Gastroesophageal sphincter (tissue), 4 donors: ENCODE data around the gene FOXS1. TPM values are rescaled to one million over a fixed set of nuclear protein-coding genes. Genes with fewer than 3 reads are reported as not detected.

Experiments
- ATAC-seq: fragments of 150-250 bp; one replicate; pipeline ENCODE4 v1.9.1; 2016; ENCODE audit warnings: mild to moderate bottlenecking, moderate library complexity
- H3K27ac ChIP-seq, 4 donors: fragments of 200-600 bp; sonication (generic) in 3 of 4; 1 replicate in 3 of 4; 2 replicates in 1 of 4; pipeline ENCODE4 v1.5.1; 2016 to 2019
- H3K27me3 ChIP-seq: fragments of 200-600 bp; sonication (generic); one replicate; pipeline ENCODE4 v1.5.1; 2019
- H3K36me3 ChIP-seq, 2 donors: fragments of 200-600 bp; sonication (generic); one replicate each; pipeline ENCODE4 v1.5.1; 2019; ENCODE audit warnings: control low read depth in 1 of 2
- H3K4me1 ChIP-seq, 3 donors: fragments of 200-600 bp; sonication (generic); 1 replicate in 2 of 3; 2 replicates in 1 of 3; pipeline ENCODE4 v1.5.1; 2016 to 2019; ENCODE audit warnings: control low read depth in 2 of 3
- H3K4me3 ChIP-seq, 2 donors: fragments of 200-600 bp; sonication (generic); one replicate each; pipeline ENCODE4 v1.5.1; 2019; ENCODE audit warnings: mild to moderate bottlenecking in 1 of 2, moderate library complexity in 1 of 2
- H3K9me3 ChIP-seq, 3 donors: fragments of 200-600 bp; sonication (generic); one replicate each; pipeline ENCODE4 v1.5.1; 2017 to 2019; ENCODE audit warnings: control low read depth in 2 of 3
- EP300 ChIP-seq: sonication (generic); formaldehyde crosslinking; IDR thresholded peaks from one replicate; pipeline ENCODE4 v1.6.1; 2017; ENCODE audit warnings: antibody characterized with exemption, mild to moderate bottlenecking
- POLR2A ChIP-seq, 2 donors: fragments of 450-650 bp; IDR thresholded peaks; one replicate each; pipeline ENCODE4 v1.6.1; 2017; ENCODE audit warnings: antibody characterized with exemption in 2 of 2, mild to moderate bottlenecking in 2 of 2, moderate library complexity in 1 of 2
- POLR2AphosphoS5 ChIP-seq: sonication (generic); formaldehyde crosslinking; IDR thresholded peaks from one replicate; pipeline ENCODE4 v1.6.1; 2017; ENCODE audit warnings: antibody characterized with exemption
- WGBS, 2 donors: methylation state at CpG; one replicate each; pipeline ENCODE4 v1.1.5; 2018; ENCODE audit warnings: low coverage in 1 of 2; 5-methylcytosine and 5-hydroxymethylcytosine counted together
- total RNA-seq, 4 donors: library from RNA; depleted of rRNA; stranded (reverse); fragments of >200 nt; gene quantifications; one replicate each; pipeline ENCODE4 v1.1.0, GENCODE V29; 2016
- TF ChIP-seq, protein P1 (sequence below), 4 experiments: fragments of 200-600 bp in 2 of 4; fragments of 450-650 bp in 2 of 4; sonication (generic) in 1 of 4; IDR thresholded peaks; one replicate each; pipeline ENCODE4 v1.5.1; 2017 to 2019; ENCODE audit warnings: antibody characterized with exemption in 4 of 4, mild to moderate bottlenecking in 2 of 4, moderate library complexity in 2 of 4

FOXS1 gene
- total RNA-seq, 4 donors from 2014 or later: 0.62 to 3.9 (median 2.3) TPM; not detected in 1

- peak; percentile 2 for ATAC-seq
- Histone ChIP-seq H3K9me3 (no peaks in the 10 kb centered on the region), H3K27me3 (no peaks in the 10 kb centered on the region), H3K4me1 (peaks cover 0 to 46% (median 8%) of the 10 kb centered on the region in 3 donors), H3K4me3 (no peak overlapping the region), H3K36me3 (no peaks in the 10 kb centered on the region), H3K27ac (peak overlapping the region in 2 of 4 donors; percentile 22 to 48)
- TF ChIP-seq, protein P1, sequence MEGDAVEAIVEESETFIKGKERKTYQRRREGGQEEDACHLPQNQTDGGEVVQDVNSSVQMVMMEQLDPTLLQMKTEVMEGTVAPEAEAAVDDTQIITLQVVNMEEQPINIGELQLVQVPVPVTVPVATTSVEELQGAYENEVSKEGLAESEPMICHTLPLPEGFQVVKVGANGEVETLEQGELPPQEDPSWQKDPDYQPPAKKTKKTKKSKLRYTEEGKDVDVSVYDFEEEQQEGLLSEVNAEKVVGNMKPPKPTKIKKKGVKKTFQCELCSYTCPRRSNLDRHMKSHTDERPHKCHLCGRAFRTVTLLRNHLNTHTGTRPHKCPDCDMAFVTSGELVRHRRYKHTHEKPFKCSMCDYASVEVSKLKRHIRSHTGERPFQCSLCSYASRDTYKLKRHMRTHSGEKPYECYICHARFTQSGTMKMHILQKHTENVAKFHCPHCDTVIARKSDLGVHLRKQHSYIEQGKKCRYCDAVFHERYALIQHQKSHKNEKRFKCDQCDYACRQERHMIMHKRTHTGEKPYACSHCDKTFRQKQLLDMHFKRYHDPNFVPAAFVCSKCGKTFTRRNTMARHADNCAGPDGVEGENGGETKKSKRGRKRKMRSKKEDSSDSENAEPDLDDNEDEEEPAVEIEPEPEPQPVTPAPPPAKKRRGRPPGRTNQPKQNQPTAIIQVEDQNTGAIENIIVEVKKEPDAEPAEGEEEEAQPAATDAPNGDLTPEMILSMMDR (IDR thresholded peaks at IDR 0.05): no peak
- TF ChIP-seq POLR2A (IDR thresholded peaks at IDR 0.05): no peak
- no peak for TF ChIP-seq POLR2AphosphoS5
- TF ChIP-seq EP300: no peak
- no CpG with 5 or more reads among the region's 9 CpGs for WGBS, 2 donors
Measured at GRCh38 chr20:31835554-31835953, 9.8 kb downstream of the FOXS1 start.

GRCh38 chr20:31833931-31834521, 11.4 kb downstream of the FOXS1 start:
- no peak for ATAC-seq
- Histone ChIP-seq H3K9me3 (no peaks in the 10 kb centered on the region), H3K4me1 (peaks cover 0 to 46% (median 8%) of the 10 kb centered on the region in 3 donors), H3K27ac (no peak overlapping the region), H3K27me3 (no peaks in the 10 kb centered on the region), H3K4me3 (no peak overlapping the region), H3K36me3 (no peaks in the 10 kb centered on the region)
- 60% methylated on average over 3 of the region's 20 CpGs; no CpG with 5 or more reads in 1 of the 2 donors for WGBS, 2 donors
- TF ChIP-seq POLR2A (IDR thresholded peaks at IDR 0.05) (no peak), POLR2AphosphoS5 (no peak), EP300 (no peak)
- TF ChIP-seq, protein P1 (IDR thresholded peaks at IDR 0.05): no peak

DNA sequence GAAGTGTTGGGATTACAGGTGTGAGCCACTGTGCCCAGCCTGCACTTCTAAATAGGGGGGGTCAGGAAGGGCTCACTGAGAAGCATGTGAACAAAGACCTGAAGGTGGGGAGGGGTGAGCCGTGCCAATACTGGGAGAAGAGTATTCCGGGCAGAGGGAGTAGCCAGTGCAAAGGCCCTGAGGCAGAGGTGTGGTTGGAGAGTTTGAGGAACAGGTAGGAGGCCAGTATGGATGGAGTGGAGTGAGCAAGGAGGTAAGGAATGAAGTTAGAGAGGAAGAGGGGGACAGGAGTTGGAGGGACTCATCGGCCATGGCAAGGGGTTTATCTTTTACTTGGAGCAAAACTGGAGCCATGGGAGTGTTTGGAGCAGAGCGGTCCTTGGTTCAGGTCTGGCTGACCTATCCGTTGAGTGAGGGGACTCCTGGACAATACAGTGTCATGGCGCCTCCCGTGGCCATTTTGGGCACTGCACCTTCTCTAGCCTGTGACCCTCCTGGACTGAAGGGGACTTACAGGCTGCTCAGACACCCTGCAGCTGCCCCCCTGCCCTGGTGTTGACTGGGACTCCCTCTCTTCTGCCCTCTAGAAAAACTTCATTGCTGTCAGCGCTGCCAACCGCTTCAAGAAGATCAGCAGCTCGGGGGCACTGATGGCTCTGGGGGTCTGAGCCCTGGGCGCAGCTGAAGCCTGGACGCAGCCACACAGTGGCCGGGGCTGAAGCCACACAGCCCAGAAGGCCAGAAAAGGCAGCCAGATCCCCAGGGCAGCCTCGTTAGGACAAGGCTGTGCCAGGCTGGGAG, 12.1 kb downstream of the FOXS1 start:
- WGBS, 2 donors: 49 to 52% methylated on average over 6 to 7 of the region's 14 CpGs
- Histone ChIP-seq H3K36me3 (no peaks in the 10 kb centered on the region), H3K9me3 (no peaks in the 10 kb centered on the region), H3K4me1 (peaks cover 0 to 39% (median 8%) of the 10 kb centered on the region in 3 donors), H3K27me3 (no peaks in the 10 kb centered on the region), H3K27ac (no peak overlapping the region), H3K4me3 (no peak overlapping the region)
- no peak for TF ChIP-seq EP300
- TF ChIP-seq, protein P1 (IDR thresholded peaks at IDR 0.05): peak in 3 of 4 experiments; percentile 41 to 72 (median 61)
- no peak for ATAC-seq

DNA sequence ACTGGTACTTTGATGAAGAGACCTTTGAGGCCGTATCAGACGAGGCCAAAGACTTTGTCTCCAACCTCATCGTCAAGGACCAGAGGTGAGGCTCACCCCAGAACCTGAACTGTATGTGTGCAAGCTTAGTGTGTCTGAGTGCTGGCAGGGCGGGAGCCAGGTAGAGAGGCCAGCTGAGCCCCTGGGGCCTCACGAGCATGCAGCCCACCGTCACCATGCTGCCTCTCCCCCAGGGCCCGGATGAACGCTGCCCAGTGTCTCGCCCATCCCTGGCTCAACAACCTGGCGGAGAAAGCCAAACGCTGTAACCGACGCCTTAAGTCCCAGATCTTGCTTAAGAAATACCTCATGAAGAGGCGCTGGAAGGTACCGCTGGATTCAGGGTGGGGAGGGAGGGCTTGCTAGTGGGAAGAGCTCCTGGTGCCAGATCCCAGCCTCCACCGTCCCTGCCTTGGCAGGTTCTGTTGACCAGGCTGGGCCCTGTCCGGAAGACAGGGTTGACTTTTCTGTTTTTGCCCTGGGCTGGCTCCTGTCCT, 13.6 kb downstream of the FOXS1 start:
- Histone ChIP-seq H3K36me3 (no peaks in the 10 kb centered on the region), H3K9me3 (no peaks in the 10 kb centered on the region), H3K4me1 (peaks cover 0 to 24% (median 8%) of the 10 kb centered on the region in 3 donors), H3K27me3 (no peaks in the 10 kb centered on the region), H3K4me3 (no peak overlapping the region), H3K27ac (no peak overlapping the region)
- no peak for TF ChIP-seq EP300
- ATAC-seq: no peak
- WGBS, 2 donors: 80% methylated on average over 1 of the region's 17 CpGs; no CpG with 5 or more reads in 1 of the 2 donors

DNA sequence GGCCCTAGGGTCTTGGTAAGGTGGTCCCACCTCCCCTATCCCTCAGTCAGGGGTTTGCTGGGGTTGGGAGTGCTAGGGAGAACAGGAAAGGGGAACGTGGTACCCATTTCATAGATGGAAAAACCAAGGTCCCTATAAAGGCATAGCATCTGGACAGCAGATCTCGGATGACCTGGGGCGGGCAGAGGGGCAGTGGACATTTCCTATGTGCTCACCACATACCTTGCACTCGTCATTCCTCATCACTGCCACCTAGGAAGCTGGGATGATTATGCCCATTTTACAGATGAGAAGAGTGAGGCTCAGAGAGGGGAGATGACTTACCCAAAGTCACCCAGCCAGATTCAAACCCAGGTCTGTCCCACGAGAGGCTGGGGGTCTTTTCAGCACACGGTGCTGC, 14.2 kb downstream of the FOXS1 start:
- 80 to 94% methylated on average over 3 to 4 of the region's 6 CpGs for WGBS, 2 donors
- TF ChIP-seq, protein P1 (IDR thresholded peaks at IDR 0.05): no peak
- TF ChIP-seq POLR2AphosphoS5 (no peak), POLR2A (IDR thresholded peaks at IDR 0.05) (no peak), EP300 (no peak)
- Histone ChIP-seq H3K36me3 (no peaks in the 10 kb centered on the region), H3K4me1 (peaks cover 0 to 18% (median 5%) of the 10 kb centered on the region in 3 donors), H3K27me3 (no peaks in the 10 kb centered on the region), H3K4me3 (no peak overlapping the region), H3K9me3 (no peaks in the 10 kb centered on the region), H3K27ac (no peak overlapping the region)
- no peak for ATAC-seq
